OCI-LY1 (cell line): ENCODE data around the gene IFITM5.

ENCODE experiments used
- EZH2 ChIP-seq: fragments of 200-600 bp; sonication (generic), shearing (Covaris generic); IDR thresholded peaks from 2 replicates; pipeline ENCODE4 v1.8.0; 2017; ENCODE audit warnings: borderline replicate concordance, mixed run types, mild to moderate bottlenecking, antibody characterized with exemption, low read length, moderate library complexity, mixed read lengths
- TF ChIP-seq, protein P1 (sequence below): fragments of 200-600 bp; sonication (generic), shearing (Covaris generic); IDR thresholded peaks from 2 replicates; pipeline ENCODE4 v1.5.1; 2017; ENCODE audit warnings: mild to moderate bottlenecking, antibody characterized with exemption, low read length, moderate library complexity, mixed read lengths

DNA sequence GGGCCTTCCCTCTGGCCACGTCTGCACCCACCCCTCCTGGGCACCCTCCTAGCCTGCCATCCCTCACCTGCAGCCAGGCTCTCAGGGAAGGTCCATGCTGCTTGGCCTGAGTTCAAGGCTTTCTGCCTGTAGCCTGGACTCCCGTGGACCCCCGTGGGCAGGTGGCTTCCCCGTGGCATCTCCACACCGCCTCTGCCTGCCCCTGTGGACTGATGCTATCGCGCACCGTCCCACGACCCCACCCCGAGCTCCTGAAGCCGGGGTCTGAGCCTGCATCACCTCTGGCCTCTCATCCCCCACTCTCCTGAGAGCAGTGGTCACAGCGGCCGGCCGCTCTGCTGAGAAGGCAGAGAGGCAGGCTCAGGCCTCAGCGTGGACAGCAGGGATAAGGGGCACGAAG, 4.5 kb downstream of the IFITM5 start:
- TF ChIP-seq, protein P1, sequence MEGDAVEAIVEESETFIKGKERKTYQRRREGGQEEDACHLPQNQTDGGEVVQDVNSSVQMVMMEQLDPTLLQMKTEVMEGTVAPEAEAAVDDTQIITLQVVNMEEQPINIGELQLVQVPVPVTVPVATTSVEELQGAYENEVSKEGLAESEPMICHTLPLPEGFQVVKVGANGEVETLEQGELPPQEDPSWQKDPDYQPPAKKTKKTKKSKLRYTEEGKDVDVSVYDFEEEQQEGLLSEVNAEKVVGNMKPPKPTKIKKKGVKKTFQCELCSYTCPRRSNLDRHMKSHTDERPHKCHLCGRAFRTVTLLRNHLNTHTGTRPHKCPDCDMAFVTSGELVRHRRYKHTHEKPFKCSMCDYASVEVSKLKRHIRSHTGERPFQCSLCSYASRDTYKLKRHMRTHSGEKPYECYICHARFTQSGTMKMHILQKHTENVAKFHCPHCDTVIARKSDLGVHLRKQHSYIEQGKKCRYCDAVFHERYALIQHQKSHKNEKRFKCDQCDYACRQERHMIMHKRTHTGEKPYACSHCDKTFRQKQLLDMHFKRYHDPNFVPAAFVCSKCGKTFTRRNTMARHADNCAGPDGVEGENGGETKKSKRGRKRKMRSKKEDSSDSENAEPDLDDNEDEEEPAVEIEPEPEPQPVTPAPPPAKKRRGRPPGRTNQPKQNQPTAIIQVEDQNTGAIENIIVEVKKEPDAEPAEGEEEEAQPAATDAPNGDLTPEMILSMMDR = no peak
- TF ChIP-seq EZH2 = no peak
